Stimulated activated CD4-positive, alpha-beta T cell treated with anti-CD3 and anti-CD28 coated beads, TNF-alpha, amount 100 ng/mL, for 1 hour (primary cell): Measurements from ENCODE around the gene FLT3.
"Not testable (repeated sequence)": the region's sequence is repeated elsewhere in the genome, so short reads cannot be mapped to it uniquely, and the experiment has no call there.

Source experiments
- DNase-seq, 3 donors: peaks; one replicate each; pipeline ENCODE4 v3.0.0-alpha.2; 2020; ENCODE audit warnings: low read depth in 3 of 3, low spot score in 1 of 3

The FLT3 gene

DNA sequence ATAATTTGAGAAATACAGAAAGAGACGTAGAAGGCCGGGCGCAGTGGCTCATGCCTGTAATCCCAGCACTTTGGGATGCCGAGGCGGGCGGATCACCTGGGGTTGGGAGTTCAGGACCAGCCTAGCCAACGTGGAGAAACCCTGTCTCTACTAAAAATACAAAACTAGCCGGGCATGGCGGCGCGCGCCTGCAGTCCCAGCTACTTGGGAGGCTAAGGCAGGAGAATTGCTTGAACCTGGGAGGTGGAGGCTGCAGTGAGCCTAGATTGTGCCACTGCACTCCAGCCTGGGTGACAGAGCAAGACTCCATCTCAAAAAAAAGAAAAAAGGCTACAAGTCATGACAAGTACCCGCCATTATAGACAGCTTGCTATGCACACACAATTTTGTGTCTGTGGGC lies 95.4 kb downstream of the FLT3 start:
- DNase-seq = not testable (repeated sequence)

DNA sequence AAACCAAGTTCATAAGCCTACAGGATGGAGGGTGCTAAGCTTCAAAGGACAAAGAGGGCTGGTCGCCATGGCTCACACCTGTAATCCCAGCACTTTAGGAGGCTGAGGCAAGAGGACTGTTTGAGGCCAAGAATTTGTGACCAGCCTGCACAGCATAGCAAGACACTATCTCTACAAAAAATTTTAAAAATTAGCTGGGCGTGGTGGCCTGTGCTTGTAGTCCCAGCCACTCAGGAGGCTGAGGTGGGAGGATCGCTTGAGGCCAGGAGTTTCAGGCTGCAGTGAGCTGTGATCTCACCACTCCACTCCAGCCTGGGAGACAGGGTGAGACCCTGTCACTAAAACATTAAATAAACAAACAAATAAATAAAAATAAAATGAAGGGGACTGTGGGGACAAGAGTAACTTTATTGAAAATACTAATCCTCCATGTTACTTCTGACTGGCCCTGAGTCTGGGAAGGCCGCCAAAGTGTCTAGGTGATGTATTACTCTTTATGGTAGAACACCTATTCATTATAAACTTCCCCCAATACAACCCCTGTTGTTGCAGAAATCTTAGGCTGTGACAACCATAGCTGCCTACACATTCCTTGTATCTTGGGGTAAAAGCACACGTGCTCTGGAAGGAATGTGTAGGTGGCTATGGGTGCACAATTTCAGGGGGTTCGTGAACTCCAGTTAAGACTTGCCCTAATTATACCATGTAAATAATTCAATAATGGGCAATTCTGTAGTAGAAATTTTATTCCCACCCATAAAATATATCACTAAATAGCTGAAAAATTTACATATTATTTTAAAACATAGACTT lies 97.3 kb downstream of the FLT3 start:
- no peak for DNase-seq

DNA sequence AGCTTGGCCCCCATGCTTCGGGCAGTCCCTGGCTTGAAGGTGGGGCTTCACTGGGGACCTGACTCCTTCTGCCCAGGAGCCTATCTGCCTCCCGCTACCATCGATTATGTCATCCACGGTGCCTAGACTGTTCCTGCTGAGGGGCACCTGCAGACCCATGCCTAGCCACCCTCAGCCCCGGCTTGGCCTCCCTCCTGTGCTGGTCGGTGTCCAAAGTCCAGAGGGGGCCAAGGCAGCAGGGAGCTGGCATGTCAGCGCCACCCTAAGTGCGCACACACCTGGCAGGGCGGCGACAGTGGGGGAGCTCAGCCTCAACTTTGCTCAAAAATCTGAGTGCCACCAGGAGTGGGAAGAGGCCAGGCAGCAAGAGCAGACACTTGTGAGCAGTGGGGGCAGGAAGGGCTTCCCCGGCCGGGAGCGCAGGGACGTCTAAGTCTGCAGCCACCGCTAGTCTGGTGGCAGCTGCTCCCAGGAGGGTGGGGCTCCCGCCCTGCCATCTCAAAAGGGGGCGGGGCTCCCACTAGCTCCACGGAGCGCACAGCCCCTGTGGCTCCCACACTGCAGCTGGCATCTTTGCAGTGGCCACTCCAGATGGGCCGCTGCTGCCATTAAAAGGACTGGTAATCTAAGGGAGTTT lies 98.4 kb downstream of the FLT3 start:
- no peak for DNase-seq

DNA sequence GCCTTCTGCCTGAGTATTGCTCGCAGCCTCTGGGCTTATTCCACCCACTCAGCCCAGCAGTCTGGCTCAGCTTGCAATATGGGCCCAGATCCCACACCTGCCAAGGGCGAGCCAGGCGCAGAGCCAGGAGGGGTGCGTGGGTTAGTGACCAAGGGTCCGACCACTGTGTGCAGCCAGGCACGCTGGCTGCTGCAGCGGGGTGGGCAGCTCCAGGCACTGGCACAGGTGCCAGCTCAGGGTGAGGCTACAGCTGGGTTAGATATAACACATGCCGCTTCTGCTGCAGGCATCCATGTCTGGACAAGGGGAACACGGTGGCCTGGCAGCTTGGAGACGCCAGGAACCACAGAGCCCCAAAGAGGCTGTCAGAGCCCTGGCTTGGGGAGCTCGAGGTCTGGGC lies 99.3 kb downstream of the FLT3 start:
- no peak for DNase-seq

DNA sequence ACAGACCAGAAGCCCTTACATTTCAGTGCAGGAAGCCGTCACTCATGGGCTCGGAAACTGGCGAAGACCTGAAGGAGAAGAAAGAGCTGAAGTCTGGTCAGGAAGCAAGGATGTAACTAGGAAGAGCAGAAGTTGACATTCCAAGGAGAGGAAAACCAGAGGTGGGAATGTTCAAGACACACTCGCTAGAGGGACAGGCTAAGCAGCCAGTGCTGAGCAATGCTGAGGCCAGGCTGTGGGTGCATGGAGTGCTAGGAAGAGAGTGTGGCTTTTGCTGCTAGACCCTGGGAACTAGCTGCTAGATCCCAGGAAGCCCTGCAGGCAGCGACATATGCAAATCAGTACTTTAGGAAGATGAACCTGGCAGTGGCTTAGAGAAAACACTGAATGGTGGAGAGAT lies 99.8 kb downstream of the FLT3 start:
- DNase-seq = no peak

DNA sequence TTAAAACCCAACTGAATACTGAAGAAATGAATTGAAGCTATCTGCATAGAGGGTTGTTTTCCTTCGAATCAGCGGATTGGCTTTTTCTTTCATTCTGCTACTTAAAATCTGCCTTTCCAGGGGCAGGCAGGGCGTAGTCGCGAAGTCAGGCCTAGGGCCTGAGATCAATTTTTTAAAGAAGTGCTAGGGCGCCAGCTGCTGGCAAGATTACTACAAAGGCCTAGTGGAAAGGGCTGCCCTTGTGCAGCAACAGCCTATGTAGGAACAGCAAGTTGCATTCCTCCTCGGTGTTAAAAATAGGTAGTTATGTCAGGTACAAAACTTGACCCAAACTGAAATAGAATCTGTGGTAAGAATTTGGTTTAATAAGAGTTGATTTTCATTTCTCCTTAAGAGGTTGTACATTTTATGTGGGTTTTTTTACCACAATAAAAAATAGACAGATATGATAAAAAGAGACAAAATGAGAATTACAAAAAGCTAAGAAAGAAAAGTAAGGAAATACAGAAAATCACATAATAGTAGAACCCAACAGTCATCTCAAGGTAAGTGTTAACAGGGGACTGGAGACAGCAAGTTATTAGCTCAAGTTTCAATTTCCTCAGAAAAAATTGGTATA lies 102.4 kb downstream of the FLT3 start:
- DNase-seq = no peak

DNA sequence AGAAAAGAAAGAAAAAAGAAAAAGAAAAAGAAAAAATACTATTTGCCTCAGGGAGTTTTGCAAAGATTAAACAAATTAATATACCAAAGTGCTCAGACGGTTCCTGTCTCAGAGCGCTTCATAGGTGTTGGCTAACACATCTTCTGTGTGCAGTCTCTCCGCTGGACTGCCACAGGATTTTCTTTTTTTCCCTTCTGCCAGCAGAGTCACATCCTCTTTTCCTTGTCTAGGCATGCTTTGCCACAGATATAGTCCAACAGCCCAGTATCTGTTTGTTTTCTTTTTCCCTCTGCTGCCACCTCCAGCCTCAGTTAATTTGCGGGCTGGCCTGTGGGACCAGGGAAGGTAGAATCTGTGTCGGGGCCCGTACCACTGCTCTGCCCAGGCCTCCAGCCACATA lies 108.5 kb downstream of the FLT3 start:
- DNase-seq = no peak

DNA sequence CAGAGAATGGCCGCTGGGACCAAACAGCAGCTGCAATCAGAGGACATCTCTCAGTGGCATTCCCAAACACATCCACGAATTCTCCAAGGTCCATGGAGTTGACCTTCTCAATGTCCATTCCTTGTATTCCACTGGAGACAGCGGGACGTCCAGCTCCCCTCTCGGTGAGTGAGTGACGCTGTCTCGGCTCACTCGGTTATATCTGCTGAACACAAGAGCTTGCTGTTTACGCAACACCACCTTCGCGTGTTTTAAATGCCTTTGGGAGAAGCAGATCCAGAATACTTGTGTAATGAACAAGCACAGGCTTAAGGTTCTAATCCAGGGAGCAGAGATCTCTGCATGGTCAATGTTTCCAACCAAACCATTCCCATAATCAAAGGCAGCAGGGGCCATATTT lies 111.9 kb downstream of the FLT3 start, which contains the start of gene URAD:
TSS of gene URAD (minus strand) at position 174 of the 400 bp plus-strand sequence. CDS start at position 118, 56 bp downstream.
- no peak for DNase-seq

DNA sequence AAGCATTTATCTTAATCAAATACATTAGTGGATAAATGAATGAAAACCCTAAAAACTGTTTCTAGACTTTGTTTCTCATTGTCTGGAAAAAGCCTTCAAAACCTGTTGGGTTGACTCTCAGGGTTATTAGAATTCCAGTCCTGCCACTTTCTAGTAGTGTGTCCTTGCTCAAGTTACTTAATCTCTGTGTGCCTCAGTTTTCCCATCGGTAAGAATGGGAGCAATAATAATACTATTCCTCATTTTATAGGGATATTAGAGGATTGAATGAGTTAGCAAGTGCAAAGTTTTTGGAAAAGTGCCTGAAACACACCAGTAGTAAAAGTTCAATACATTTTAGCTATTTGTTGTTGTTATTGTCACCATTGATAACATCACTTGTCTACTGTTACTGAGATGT lies 114.8 kb downstream of the FLT3 start:
- DNase-seq = no peak

DNA sequence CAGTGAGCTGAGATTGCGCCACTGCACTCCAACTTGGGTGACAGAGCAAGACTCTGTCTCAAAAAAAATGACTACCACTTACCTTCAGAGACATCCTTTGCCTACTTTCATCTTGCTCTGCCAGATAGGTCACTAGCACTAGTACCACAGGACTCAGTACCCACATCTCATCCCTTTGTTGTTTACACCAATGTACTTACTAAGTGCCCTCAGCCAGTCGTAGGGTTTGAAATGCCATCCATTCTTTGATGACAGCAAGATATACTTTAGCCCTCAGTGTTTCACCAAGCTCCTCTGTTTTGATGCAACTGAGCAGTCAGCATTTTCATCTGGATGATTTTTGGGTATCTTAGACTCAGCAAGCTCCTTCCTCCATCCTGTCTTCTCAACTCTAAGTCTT lies 118.0 kb downstream of the FLT3 start:
- no peak for DNase-seq

DNA sequence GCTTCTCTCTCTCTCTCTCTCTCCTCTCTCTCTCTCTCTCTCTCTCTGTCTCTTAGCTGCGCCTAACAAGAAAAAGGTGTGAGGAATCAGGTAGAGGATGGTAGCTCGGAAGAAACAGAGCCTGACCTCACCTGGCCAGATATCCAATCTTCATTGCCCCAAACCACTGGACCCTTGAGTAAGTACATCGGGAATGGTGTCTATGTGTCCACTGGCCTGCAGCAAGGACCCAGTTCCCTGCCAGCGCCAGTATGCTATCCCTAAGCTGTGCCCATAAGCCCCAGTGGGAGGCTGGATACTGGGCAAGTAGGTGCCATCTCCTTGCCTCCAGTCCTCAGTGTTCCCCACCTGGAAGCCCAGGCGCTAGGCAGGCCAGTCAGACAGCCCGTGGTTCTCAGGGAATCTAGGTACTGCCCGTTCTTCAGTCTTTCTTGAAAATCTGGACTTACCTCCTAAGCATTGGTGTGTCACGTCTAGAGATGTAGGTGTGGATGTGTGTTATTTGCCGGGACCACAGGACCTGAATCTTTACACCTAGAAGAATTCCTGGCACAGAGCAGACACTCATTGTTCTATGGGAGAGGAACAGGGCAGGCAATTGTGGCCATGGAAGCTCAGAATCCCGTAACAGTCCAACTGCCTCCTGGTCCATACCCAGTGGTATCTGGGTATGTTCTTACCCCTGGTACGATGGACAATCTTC lies 119.2 kb downstream of the FLT3 start:
- no peak for DNase-seq

DNA sequence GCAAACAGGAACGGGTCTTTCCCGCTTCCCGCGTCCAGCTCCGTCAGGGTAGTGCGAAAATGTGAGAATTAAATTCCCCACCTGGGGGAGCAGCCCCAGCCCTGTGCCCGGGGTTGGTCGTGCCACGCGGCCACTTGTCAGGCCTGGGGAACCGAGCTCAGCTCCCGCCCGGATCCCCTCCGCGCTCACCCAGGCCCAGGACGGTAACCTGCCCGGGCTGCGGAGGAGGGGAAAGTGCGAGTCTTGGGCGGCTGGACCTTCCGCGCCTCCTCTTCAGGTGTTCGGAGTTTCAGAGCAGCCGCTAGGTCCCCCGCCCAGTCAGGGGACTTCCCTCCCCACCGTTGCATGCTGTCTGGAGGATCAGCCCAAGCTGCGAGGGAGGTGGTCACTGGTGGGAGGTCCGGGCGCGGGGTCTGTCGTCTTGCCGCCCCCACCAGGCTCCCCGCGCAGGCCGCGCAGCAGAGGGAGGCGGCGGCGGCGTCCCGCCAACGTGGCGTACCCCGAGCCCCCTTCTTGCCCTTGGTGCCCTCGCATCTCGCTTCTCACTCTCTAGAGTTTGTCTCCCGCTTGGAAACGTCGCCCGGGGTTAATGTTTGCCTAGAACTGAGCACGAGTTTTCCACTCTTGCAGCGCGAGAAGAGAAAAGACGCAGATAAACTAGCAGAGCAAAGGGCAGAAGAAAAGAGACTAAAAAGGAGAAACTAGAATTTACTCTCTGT lies 119.9 kb downstream of the FLT3 start:
- no peak for DNase-seq

DNA sequence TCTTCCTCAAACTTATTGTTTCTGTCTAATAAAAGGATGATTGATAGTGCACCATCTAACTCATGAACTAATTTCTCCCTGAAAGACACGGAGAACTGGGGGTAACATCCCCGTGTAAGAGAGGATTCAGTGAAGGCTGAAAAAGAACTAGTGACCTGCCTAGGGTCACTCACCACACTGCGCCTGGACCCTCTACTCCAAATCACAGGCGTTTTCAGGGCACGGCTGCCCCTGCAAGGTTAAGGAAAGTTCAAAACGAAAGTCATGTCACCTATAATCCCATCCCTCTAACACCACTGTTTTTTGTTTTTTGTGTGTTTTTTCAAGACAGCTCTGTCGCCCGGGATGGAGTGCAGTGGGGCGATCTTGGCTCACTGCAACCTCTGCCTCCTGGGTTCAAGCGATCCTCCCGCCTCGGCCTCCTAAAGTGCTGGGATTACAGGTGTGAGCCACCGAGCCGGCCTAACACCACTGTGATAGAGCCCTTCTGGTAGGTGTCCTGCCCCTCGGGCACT lies 120.6 kb downstream of the FLT3 start:
- no peak for DNase-seq

DNA sequence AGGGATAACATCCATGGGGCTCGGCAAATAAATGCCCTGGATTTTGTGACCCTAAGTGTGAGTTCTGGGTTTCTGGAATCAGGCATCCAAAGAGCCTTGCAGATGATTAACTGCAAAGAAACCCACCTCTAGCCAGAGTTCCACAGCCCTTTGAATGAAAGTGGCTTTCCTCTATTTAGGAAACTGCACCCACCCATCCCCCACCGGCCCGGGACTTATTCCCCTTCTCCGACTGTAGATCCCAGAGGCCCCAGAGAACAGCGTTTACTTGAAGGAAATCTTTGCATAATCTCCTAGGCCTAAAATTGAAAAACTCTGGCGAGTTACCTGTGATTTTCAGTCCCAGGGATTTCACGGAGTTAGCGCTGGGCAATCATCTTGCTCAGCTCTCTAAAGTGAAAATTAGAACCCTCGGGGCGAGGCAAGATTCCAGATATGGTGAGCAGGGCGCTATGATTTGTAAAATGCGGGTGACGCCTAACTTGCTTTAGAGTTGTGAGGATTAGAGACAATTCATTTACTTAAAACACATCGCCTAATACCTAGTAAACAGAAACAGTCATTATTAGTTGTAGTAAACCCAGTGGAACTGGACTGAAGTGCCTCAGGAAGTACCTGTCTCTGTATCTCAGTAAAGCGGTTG lies 121.3 kb downstream of the FLT3 start:
- DNase-seq = no peak

DNA sequence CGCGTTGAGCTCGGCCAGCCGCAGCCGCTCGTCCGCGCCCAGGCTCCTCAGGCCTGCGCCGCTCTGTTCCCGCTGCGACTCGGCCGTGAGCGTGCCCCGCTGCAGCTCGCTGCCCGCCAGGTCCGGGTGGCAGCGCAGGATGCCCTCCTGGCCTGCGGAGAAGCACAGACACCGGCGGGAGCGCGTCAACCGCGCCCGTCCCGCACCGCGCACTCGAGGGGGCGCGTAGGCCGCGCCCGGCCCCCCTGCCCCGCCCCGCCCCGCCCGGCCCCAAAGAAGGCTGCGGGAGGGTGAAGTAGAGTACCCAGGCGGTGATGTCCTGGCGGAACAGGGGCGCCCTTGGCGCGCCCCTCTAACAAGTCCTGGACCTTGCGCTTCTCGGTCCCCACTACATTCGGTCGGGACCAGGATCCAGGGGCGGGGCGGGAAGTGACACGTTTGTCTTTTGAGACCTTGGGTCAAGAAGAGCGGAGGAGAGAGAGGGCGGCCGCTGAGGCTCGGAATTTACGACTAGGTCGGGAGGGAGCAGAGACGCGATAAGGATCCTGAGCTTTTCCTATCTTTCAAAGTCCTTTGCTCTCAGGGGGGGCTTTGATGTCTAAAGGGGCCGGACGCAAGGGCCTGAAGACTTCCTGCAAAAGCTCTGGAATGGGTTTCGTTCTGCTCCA lies 121.9 kb downstream of the FLT3 start:
- no peak for DNase-seq

DNA sequence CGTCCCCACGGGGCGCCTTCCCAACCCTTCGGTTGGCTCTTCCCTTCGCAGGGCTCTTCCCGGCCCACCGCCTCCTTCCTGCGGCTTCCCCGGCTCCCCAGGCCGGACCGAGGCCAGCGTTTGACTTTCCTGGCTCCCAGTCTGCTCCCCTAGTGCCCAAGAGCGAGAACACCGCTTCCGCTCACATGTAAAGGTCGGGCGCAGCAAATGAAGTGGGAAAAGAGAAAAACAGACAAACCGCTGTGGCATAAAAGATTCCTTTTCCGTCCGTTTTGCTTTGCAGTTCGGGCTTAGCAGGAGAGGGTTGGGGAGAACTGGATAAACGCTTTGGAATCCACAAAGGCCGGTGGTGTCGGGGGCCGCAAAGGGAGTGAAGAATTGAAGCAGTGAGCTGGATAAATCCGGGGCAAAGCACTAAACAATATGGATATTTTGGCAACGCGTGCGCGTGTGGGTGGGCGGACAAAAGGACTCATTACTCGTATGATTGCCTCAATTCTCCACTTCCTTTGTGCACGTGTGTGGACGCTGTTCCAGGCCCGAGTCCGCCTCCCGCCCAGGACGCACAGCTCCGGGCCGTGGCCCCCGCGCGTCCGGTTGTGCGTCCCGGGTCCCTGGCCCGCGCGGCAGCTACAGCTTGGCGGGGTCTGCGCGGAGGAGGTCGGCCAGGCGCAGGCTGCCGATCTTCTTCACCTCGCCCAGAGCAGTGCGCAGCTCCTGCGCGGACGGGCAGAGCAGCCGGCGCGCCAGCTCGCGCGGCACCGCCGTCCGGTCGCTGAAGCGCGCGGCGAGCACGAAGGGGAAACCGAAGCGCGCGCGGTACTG lies 122.7 kb downstream of the FLT3 start:
- no peak for DNase-seq

DNA sequence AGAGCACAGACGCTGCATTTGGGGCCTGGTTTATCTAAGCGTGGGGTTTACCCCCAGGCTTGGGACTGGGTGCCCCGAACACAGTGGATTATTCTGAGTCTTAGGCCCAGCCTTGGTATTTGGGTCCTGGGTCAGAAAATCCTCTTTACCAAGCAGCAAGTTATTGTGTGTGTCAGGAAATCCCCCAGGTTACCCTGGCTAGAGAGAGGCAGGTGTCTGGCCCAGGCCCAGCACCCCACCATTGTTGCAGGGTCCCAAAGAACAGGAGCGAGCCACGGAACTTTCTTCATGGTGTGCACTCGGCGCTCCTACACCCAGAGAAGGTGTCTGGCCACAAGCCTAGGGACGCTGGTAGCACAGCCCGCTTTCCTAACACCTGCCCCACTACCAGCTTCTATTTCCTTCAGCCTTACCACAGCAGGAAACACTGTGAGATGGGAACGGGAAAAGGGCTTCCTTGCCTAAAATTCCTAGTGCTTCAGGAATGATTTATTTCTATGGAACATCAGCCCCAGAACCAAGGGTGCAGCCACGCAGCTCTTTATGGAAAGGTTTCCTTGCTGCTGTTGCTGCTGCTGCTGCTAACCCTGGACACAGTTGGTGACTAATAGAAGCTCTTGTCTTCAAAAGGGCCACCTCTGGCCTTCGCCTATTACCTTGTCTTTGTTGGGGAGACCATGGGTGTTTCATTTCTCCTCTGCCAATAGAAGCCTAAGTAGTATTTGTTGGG lies 123.8 kb downstream of the FLT3 start:
- no peak for DNase-seq
